Cardiac fibroblast (primary cell): ENCODE results near the gene CHST8.
"Not testable (repeated sequence)": the region's sequence is repeated elsewhere in the genome, so short reads cannot be mapped to it uniquely, and the experiment has no call there.

Source experiments
- DNase-seq, 2 donors: peaks; one replicate each; pipeline versions ENCODE4 v3.0.0 to v3.0.0-alpha.2; 2010; ENCODE audit warnings: low read depth in 2 of 2
- H3K4me3 ChIP-seq, 2 donors: replicated peaks in 1 of 2; 1 replicate in 1 of 2; 2 replicates in 1 of 2; pipeline ENCODE4 v1.5.1; 2011; ENCODE audit warnings: low read depth in 2 of 2, low read length in 2 of 2, mild to moderate bottlenecking in 2 of 2, moderate library complexity in 1 of 2
- TF ChIP-seq, protein P1 (sequence below): IDR thresholded peaks from one replicate; pipeline ENCODE4 v1.5.1; 2011; ENCODE audit warnings: low read depth, mild to moderate bottlenecking, low read length, inconsistent platforms

The CHST8 gene

DNA sequence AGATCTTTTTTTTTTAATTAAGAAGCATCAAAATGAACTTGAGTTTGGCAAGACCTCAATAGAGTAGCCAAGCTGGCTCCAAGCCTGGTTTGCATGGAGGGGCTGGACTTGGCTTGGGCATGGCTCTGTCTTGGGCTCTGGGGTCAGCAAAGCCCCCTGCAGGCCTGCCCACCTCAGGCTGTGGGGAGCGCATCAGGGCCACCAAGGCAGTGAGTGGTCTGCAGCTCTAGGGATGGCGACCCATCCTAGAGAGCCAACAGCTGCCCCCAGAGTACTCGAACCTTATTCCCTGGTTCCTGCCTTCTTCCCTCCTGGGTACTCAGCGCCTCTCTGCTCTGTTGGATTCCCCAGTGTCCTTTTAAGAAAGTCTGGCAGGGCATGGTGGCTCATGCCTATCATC, 5.4 kb upstream of the CHST8 start:
- TF ChIP-seq, protein P1, sequence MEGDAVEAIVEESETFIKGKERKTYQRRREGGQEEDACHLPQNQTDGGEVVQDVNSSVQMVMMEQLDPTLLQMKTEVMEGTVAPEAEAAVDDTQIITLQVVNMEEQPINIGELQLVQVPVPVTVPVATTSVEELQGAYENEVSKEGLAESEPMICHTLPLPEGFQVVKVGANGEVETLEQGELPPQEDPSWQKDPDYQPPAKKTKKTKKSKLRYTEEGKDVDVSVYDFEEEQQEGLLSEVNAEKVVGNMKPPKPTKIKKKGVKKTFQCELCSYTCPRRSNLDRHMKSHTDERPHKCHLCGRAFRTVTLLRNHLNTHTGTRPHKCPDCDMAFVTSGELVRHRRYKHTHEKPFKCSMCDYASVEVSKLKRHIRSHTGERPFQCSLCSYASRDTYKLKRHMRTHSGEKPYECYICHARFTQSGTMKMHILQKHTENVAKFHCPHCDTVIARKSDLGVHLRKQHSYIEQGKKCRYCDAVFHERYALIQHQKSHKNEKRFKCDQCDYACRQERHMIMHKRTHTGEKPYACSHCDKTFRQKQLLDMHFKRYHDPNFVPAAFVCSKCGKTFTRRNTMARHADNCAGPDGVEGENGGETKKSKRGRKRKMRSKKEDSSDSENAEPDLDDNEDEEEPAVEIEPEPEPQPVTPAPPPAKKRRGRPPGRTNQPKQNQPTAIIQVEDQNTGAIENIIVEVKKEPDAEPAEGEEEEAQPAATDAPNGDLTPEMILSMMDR: no peak
- H3K4me3 ChIP-seq: no peak overlapping the region
- DNase-seq: no peak

DNA sequence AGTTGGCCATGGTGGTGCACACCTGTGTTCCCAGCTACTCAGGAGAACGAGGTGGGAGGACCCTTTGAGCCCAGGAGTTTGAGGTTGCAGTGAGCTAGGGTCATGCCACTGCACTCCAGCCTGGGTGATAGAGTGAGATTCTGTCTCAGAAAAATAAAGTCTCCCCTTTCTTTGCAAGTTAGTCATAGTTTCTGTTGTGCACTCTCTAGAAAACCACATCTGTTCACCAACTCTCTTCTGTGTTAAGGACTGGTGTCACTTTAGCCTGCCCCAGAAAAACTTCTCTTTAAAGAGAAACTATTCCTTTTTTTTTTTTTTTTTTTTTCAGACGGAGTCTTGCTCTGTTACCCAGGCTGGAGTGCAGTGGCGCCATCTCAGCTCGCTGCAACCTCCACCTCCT, 4.9 kb upstream of the CHST8 start:
- no peak for DNase-seq
- no peak overlapping the region for H3K4me3 ChIP-seq
- TF ChIP-seq, protein P1: no peak

DNA sequence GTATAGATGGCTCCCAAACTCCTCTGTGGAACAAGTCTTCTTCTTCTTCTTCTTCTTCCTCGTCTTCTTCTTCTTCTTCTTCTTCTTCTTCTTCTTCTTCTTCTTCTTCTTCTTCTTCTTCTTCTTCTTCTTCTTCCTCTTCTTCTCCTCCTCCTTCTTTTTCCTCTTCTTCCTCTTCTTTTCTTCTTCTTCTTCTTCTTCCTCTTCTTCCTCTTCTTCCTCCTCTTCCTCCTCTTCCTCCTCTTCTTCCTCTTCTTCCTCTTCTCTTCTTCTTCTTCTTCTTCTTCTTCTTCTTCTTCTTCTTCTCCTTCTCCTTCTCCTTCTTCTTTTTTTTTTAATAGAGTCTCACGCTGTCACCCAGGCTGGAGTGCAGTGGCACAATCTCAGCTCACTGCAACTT, 3.4 kb upstream of the CHST8 start:
- not testable (repeated sequence) for DNase-seq, H3K4me3 ChIP-seq

DNA sequence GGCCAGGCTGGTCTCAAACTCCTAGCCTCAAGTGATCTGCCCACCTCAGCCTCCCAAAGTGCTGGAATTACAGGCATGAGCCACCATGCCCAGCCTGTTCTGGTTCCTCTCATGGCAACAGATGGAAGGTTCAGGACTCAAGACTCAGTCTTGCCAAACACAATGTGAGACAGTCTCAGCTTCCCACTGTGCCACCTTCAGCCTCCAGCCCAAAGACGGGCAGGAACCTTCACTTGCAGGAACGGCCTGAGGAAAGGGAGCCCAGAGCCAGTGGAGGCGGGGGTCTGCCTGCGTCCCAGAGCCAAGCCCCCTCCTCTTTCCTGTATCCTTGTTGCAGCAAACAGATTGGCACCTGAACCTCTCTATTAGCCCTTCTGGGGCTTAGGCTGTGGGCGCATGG, 2.9 kb upstream of the CHST8 start:
- TF ChIP-seq, protein P1: no peak
- DNase-seq: no peak
- no peak overlapping the region for H3K4me3 ChIP-seq

DNA sequence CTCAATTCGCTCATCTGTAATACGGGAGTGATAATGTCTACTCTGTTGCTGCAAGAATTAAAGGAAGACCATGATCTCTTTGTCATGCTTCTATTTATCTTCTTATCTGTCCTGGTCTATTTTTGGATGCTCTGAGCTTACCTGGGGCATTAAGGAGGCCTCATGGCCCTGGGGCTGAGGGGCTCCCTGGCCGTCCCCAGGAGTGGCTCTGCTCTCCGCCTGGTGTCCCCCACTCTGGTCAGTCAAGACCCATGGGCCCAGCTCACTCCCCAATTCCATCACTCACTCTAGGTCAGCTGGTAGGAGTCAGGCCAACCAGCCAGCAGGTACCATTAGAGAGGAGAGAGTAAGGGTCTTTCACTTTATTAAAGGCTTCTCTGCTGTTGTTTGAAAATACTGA, 1.1 kb upstream of the CHST8 start:
- no peak for DNase-seq
- H3K4me3 ChIP-seq: no peak overlapping the region
- TF ChIP-seq, protein P1: no peak

DNA sequence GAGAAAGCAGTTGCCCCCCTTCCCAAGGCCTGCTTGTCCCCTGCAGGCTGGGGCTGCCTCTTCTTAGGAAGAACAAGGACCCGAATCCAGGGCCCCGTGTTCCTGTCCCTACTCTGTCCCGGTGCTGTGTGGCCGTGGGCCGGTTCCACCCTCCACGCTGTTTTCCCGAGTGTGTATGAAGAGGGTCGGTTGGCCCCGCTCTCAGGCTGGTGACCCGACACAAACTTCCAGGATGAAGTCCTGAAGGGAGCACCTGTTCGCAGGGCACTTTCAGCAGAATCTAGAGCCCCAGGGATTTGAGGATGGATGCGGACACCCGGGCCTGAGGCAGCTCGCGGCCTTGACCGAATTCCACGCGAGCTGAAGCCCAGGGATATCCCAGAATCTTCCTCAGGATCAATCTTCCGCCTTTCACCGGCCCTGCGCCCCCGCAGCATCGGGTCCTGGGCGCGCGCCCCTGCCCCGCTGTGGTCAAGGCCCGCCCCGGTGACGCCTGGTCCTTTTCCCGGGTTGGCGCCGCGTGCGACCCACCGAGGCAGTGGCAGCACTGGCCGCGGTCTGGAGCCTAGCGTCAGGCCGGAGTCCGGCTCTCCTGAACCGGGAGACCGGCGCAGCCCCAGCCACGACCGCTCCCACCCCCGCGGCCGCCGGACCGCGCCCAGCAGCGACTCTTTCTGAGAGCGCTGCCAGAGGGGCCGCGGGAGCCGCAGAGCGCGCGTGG, 528 bp upstream of the CHST8 start:
- no peak overlapping the region for H3K4me3 ChIP-seq
- no peak for DNase-seq
- TF ChIP-seq, protein P1: no peak

DNA sequence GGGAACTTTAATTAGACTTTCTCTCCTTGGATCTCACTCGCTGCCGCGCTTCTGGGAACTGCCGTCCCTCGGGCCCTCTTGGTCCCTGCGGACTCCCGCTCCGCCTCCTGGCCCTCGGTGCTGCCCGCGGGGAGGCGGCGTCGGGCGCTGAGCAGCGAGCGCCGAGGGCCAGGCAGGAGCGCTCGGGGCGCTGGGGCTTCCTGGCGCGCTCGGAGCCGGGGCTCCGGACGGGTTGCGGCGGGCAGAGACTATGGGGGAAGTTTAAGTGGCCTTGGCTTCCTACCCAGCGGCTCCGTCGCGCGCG, 704 bp downstream of the CHST8 start:
- no peak for DNase-seq
- H3K4me3 ChIP-seq: no peak overlapping the region
- TF ChIP-seq, protein P1: no peak
